ENCODE measurements around the gene ZDHHC11B.
"Not testable (repeated sequence)": the region's sequence is repeated elsewhere in the genome, so short reads cannot be mapped to it uniquely, and the experiment has no call there.

DNA sequence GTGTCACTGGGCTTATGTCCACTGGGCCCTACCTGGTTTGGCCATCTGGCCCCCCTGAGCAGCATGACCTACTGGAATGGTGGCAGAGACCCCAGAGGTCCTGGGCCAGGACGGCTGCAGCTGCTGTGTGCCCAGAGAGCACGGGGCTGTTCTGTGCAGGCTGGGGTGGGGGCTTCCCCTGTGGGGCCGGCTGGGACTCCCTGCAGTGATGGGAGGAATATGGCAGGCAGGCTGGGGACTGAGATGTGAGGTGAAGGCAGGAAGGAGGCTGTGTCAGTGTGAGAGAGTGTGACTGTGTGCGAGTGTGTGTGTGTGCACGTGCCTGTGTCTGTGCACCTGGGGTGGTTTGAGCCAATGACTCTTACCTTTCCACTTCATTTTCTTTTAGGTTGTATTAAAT lies 29.0 kb upstream of the ZDHHC11B start:
- TF ChIP-seq, protein P1, sequence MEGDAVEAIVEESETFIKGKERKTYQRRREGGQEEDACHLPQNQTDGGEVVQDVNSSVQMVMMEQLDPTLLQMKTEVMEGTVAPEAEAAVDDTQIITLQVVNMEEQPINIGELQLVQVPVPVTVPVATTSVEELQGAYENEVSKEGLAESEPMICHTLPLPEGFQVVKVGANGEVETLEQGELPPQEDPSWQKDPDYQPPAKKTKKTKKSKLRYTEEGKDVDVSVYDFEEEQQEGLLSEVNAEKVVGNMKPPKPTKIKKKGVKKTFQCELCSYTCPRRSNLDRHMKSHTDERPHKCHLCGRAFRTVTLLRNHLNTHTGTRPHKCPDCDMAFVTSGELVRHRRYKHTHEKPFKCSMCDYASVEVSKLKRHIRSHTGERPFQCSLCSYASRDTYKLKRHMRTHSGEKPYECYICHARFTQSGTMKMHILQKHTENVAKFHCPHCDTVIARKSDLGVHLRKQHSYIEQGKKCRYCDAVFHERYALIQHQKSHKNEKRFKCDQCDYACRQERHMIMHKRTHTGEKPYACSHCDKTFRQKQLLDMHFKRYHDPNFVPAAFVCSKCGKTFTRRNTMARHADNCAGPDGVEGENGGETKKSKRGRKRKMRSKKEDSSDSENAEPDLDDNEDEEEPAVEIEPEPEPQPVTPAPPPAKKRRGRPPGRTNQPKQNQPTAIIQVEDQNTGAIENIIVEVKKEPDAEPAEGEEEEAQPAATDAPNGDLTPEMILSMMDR (IDR thresholded peaks at IDR 0.05) = not testable (repeated sequence)
- not testable (repeated sequence) for TF ChIP-seq POLR2A (IDR thresholded peaks at IDR 0.05); POLR2AphosphoS5 (IDR thresholded peaks at IDR 0.05; ENCODE audit: insufficient read depth in 1 of 2, low read depth in 1 of 2)
